ENCODE measurements around the gene ZNF441.
A peak's percentile ranks its signal among the peaks of the same experiment; 100 is the strongest.
"Not testable (repeated sequence)": the region's sequence is repeated elsewhere in the genome, so short reads cannot be mapped to it uniquely, and the experiment has no call there.

ZNF441 gene

DNA sequence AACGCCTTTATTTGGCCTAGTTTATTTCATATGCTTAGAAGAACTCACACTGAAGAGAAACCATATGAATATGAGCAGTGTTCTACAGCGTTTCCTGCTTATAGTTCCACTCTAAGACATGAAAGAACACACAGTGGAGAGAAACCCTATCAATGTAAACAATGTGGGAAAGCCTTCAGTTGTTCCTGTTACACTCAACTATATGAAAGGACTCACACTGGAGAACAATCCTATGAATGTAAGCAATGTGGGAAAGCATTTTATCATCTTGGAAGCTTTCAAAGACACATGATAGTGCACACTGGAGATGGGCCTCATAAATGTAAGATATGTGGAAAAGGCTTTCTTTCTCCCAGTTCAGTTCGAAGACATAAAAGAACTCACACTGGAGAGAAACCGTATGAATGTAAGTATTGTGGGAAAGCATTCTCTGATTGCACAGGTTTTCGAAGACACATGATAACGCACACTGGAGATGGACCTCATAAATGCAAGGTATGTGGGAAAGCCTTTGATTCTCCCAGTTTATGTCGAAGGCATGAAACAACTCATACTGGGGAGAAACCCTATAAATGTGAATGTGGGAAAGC is 13.7 kb downstream of the ZNF441 start:
- no peak for DNase-seq (ENCODE audit: low read depth, low spot score)

DNA sequence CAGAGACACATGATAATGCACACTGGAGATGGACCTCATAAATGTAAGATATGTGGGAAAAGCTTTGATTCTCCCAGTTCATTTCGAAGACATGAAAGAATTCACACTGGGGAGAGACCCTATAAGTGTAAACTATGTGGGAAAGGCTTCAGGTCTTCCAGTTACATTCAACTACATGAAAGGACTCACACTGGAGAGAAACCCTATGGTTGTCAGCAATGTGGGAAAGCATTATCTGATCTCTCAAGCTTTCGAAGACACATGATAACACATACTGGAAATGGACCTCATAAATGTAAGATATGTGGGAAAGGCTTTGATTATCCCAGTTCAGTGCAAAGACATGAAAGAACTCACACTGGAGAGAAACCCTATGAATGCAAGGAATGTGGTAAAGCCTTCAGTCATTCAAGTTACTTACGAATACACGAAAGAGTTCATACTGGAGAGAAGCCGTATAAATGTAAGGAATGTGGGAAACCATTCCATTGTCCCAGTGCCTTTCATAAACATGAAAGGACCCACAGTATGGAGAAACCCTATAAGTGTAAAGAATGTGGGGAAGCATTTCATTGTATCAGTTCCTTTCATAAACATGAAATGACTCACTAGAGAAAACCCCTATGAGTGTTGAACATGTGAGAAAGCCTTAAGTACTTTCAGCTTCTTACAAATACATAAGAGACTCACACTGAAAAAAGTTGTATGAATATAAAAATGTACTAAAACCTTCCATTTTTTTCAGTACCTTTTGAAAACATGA is 14.7 kb downstream of the ZNF441 start:
- no peak for DNase-seq (ENCODE audit: low read depth, low spot score)

DNA sequence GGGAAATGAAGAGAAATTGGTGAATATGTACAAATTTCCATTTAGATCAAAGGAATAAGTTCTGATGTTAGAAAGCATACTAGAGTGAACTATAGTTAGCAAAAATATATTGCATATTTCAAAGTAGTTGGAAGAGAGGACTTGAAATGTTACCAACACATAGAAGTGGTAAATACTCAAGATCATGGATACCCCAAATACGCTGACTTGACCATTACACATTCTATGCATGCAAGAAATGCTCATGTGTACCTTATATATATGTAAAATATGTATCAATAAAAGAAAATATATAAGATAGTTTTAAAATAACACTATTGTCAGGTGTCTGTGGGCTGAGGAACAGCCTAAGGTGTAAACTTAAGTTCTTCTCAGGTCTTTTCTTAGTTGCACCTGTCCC is 17.0 kb downstream of the ZNF441 start:
- DNase-seq (ENCODE audit: low read depth, low spot score): no peak

DNA sequence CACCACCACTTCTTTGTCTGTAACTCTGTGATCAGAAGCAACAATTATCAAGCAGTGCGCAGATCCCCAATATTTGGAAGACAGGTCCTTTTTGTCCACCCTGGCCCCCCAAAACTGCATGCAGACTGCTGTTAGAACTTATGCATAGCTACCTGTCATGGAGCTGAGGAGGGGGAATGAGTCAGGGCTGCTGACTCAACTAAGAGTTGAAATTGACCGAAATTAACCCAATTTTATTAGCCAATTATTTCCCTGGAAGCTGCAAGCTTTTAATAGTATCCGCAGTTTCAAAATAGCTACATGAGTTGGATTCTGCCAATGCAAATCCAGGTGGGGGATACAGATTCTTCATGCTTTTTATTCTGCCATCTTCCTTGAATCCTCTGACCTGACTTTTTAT is 17.6 kb downstream of the ZNF441 start:
- DNase-seq (ENCODE audit: low read depth, low spot score): no peak

DNA sequence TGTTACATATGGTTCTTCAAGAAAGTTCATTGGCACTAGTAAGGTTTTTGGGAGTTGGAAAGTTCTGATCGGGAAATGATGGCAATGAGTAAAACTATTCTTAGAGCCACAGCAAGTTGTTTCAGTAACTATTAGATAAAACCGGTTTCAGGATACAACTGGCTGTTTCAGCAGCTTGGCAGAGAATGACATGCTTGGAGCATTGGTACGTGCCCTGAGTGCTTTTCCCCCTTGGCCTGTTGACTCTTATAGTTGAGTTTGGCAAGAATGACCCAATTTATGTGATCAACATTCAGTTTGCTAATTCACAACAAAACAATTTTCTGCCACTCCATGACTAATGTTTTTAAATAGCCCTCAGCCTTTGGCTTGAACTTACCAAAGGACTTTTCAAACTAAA is 20.7 kb downstream of the ZNF441 start:
- no peak for DNase-seq (ENCODE audit: low read depth, low spot score)

DNA sequence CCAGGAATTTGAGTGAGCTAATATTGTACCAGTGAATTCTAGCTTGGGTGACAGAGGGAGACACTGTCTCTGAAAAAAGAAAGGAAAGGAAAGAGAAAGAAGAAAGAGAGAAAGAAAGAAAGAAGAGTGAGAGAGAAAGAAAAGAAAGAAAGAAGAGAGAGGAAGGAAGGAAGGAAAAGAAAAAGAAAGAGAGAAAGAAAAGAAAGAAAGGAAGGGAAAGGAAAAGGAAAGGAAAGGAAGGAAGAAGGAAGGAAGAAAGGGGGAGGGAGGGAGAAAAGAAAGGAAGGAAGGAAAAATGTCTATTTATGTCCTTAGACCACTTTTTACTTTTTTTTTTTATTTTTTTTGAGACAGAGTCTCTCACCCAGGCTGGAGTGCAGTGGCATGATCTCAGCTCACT is 26.1 kb downstream of the ZNF441 start:
- DNase-seq (ENCODE audit: low read depth, low spot score): no peak

DNA sequence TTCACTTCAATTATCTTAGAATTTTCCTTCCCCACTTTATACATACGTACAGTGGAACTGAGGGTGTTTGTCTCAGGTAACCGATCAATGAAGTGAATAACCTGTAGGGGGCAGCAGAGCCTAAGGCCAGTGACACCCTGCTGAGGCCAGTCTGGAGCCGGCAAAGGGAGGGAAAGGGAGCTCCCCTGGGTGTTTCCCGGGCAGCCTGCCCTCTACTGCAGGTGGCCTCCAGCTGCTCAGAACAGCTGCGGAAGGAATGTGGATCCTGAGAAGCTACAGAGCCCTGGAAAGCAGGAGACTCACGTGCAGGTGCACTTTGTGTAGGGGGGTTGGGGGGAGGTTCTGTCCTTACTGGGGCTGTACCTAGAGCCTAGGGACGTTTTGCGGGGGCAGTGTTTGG is 30.7 kb downstream of the ZNF441 start:
- no peak for DNase-seq (ENCODE audit: low read depth, low spot score)

DNA sequence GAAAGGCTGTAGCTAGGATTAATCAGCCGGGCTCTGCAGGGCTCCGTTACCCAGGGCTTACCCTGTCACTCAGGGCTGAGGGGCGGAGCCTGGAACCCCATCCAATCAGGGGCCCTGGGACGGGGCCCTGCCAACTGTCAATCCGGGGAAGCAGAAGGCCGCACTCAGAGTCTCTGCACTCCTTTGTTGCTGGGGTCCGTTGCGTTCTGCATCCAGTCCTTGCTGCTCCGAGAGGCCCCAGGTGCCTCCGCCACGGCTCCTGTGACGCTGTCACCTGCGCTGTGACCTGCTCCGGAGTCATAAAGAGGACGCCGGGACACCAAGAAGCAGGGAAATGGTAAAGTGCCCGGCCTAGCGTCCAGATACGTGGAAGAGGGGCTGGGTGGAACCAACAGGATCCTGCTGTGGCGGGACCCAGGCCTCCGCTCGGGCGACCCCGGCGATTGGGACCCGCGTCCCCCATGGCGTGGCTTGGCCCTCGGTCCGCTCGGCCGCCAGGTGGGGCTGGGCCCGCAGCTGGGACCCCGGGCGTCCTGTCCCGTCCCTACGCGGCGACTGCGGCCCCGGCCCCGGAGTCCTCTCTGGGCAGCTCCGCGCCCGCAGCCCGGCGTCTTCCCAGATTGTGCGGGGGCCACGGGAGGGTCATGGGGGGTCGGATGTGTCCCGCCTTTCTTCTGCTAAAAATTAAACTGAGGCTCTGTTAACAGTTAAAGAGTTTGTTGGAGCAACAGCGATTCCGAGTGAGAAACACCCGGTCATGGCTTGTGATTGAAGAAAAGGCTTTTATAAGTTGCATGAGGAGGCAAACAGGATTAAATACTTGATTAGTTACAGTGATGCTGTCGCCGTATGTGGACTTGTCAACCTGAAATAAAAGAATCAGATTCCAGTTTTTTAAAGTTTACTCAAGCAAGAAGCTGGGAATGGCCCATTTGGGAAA is 31.9 kb downstream of the ZNF441 start, which contains the start of gene ZNF491:
Gene ZNF491, plus strand, starts transcription at position 133 of the 940 bp plus-strand sequence. CDS start 7,431 bp downstream, outside the sequence.
- no peak for DNase-seq (ENCODE audit: low read depth, low spot score)

DNA sequence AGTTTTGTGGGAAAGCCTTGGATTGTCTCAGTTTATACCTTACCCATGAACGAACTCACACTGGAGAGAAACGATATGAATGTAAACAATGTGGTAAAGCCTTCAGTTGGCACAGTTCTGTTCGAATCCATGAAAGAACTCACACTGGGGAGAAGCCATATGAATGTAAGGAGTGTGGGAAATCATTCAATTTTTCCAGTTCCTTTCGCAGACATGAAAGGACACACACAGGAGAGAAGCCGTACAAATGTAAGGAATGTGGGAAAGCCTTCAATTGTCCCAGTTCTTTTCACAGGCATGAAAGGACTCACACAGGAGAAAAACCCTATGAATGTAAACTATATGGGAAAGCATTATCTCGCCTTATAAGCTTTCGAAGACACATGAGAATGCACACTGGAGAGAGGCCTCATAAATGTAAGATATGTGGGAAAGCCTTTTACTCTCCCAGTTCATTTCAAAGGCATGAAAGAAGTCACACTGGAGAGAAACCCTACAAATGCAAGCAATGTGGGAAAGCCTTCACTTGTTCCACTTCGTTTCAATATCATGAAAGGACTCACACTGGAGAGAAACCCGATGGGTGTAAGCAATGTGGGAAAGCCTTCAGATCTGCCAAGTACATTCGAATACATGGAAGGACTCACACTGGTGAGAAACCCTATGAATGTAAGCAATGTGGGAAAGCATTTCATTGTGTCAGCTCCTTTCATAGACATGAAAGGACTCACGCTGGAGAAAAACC is 39.7 kb downstream of the ZNF441 start:
- DNase-seq (ENCODE audit: low read depth, low spot score): no peak

DNA sequence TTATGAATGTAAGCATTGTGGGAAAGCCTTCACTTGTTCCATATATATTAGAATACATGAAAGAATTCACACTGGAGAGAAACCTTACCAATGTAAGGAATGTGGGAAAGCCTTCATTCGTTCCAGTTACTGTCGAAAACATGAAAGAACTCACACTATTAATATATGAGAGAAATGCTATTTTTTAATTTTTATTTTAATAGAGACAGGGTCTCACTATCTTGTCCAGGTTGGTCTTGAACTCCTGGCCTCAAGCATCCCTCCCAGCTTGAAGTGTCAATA is 40.2 kb downstream of the ZNF441 start:
- no peak for DNase-seq (ENCODE audit: low read depth, low spot score)

DNA sequence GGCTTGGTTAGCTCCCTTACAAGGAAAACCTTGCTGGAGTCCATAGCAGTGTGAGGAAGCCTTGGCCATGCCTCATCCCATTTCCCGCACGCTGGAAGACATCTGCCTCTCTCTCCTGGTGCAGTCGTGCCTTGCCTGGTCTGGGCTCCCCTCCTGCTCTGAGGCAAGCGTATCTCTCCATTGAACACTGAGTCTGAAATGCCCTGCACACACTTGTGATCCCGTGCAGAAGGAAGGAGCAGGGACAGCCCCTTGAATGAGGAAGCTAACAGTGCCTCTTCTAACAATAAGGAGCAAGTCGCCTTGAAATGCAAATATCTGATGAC is 46.9 kb downstream of the ZNF441 start:
- no peak for DNase-seq (ENCODE audit: low read depth, low spot score)

DNA sequence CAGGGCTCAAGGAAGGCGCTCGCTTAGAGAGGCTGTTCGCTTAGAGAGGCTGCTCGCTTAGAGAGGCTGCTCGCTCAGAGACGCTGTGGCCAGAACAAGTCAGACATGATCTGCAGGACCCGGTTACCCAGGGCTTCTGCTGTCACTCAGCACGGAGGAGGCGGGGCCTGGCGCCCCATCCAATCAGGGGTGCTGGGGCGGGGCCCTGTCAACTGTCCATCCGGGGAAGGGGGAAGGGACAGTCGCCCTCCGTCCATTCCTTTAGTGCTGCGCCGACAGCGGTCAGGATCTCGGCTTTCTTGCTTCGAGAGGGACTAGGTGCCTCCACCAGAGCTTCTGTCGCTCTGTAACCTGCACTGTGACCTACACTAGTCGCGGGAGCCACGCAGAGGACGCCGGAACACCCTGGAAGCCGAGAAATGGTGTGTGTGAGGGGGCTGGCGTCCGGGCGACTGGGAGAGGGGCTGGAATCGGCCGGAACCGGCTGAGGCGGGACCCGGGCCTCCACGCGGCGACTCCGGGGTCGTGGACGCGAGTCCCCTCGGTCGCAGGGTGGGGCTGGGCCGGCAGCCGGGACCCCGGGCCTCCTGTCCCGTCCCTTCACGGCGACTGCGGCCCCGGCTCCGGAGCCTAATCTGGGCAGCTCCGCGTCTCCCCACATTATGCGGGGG is 47.4 kb downstream of the ZNF441 start, which contains the start of gene ZNF440:
Gene ZNF440, plus strand, starts transcription at position 245 of the 671 bp plus-strand sequence. Its CDS starts 175 bp downstream, at position 420.
- DNase-seq (ENCODE audit: low read depth, low spot score): peak; percentile 89

DNA sequence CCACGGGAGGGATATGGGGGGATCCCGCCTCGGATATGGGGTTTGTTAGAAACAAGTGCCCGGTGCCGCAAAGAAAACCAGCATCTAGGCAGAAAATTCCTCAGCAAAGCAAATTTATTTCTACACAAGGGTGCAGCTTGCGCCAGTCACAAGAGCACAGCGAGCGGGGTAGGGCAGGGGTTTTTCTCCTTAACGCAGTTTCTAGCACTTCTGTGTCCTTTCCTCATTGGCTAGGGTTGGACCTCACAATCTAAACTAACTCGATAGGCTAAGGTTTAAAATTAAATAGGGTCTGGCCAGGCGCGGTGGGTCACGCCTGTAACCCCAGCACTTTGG is 47.9 kb downstream of the ZNF441 start:
- DNase-seq (ENCODE audit: low read depth, low spot score): no peak

DNA sequence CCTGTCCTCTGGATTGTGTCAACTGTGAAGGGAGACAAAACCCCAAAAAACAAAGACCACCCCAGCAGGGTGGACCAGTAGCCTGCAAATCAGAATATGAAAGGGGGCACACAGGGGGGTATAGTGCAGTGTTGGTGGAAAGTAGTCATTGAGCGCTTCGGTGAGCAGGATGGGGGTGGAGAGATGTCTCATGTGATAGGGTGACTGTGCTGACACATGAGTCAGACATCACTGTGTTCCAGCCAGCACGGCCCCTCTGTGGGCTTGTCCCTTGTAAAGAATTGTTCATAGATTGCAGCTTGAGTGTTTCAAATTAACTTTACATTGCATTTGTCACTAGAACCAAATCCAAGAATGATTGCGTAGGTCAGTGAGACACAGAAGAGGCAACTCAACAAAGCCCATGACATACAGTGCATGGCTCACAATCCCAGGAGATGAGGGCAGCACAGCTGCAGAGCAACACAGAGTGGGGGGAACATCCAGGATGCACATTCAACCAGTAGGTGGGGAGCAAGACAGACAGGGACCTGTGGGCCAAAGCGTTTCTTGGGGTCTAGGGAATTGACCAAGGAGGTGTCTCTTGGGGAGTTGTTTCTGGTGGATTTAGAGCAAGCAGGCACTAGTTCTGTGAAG is 54.8 kb downstream of the ZNF441 start:
- DNase-seq (ENCODE audit: low read depth, low spot score): no peak

DNA sequence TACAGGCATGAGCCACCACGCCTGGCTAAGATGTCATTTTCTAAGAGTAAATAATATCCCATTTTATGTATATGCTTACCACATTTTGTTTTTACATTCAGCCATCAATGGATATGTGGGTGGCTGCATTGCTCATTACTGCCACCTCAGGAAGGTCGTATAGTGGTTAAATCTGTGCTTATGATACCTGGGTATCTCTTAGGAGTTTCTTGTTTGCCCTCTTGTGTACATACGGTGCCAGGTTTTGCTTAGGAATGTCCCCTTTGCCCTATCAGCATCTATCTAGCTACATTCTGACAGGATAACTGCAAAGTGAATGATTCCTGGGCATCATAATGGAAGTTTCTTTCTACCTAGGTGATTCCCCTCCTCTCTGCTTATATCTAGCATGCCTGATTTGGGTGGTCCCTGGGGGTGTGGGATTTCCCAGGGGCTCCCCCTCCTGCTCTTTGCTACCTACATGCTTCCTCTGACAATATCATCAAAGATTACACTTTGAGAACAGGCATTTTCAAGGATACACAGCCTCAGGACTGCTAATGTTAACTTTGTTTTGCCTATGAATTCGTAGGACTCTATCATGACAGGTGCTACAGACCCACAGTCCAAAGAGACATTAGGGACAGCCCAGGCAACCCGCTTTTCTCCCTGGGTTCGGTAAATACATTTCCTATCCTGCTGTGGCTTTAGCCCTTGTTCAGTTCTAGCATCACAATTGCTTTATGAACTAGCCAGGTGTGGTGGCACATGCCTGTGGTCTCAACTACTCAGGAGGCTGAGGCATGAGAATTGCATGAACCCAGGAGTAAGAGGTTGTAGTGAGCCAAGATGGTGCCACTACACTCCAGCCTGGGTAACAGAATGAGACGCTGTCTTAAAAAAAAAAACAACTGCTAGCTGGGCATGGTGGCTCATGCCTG is 62.4 kb downstream of the ZNF441 start:
- not testable (repeated sequence) for DNase-seq (ENCODE audit: low read depth, low spot score)

DNA sequence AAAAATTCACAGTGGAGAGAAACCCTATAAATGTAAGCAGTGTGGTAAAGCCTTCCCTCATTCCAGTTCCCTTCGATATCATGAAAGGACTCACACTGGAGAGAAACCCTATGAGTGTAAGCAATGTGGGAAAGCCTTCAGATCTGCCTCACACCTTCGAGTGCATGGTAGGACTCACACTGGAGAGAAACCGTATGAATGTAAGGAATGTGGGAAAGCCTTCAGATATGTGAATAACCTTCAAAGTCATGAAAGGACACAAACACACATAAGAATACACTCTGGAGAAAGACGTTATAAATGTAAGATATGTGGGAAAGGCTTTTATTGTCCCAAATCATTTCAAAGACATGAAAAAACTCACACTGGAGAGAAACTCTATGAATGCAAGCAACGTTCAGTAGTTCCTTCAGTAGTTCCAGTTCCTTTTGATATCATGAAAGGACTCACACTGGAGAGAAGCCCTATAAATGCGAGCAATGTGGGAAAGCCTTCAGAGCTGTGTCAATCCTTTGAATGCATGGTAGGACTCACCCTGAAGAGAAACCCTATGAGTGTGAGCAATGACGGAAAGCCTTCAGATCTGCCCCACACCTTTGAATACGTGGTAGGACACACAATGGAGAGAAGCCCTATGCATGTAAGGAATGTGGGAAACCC is 65.6 kb downstream of the ZNF441 start:
- no peak for DNase-seq (ENCODE audit: low read depth, low spot score)

DNA sequence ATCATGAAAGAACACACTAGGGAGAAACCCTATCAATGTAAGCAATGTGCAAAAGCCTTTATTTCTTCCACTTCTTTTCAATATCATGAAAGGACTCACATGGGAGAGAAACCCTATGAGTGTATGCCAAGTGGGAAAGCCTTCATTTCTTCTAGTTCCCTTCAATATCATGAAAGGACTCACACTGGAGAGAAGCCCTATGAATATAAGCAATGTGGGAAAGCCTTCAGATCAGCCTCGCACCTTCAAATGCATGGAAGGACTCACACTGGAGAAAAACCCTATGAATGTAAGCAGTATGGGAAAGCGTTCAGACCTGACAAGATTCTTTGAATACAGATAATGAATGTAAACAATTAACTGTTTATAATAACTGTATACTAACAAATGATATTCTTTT is 66.7 kb downstream of the ZNF441 start:
- no peak for DNase-seq (ENCODE audit: low read depth, low spot score)

Measured in iPS DF 19.7 (cell line).